DMS 273 treated with DMSO at 0.1 percent for 48 hours (cell line): Measurements from ENCODE around the gene BIRC5.

Source experiments
- DNase-seq: peaks from one replicate; lab custom pipeline; 2025; lab: John Stamatoyannopoulos, UW

Gene BIRC5

DNA sequence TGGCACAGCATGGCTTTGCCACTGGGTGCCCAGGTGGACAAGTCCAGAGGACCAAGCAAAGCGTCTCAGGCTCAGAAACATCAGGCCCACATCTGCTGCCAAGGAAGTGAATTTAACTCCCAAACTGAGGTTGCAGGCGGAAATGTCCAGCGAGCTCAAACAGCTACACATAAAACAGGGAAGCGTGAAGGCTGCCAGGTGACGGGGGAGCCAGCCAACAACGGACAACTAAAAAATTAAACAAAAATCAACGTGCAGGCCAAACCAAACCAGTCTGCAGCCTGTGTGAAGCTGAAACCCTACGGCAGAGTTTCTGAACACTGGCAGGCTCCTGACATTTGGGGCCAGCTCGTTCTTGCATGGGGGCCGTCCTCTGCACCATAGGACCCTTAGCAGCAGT is 29.7 kb upstream of the BIRC5 start:
- DNase-seq = no peak

DNA sequence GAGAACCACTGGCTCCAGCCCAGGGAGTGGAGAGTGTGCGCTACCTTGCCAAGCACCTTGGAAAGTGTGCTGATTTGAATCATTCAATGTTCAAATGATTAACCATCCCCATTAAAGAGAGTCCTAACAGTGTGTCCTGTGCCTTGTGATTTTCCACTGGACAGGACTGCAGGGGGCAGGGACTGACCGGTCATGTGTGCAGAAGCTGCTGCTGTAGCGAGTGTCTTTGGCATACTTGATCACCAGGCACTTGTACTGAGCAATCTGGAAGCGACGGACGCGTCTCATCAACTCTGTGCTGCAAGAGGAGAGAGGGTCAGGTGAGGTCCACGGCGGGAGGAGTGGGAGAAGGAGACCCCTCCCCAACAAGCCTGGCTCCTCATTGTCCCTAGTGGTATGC is 29.2 kb upstream of the BIRC5 start:
- DNase-seq = no peak

DNA sequence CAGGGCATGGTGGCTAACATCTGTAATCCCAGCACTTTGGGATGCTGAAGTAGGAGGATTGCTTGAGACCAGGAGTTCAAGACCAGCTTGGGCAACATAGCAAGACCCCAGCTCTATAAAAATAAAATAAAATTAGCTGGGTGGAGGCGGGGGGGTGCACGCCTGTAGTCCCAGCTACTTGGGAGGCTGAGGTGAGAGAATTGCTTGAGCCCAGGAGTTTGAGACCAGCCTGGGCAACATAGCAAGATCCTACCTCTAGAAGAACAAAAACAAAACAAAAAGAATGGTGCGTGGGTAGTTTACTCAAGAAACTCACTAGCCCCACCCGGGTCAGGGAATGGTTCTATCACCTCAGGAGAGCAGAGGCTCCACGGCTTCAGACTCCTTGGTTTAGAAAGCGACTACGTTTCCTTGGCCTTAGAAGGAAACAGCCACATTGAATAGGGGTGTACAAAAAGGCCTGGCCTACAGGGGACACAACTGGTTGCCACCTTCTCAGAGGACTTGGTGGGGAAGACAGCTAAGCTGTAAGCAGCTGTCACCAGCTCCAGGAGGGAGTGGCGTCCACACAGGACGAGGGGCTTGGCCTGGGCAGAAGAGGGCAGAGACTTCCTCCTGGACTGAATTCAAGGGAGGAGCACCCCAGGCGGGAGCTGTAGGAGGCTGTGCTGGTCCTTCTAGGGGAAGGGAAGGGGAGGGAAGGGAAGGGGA is 27.9 kb upstream of the BIRC5 start:
- no peak for DNase-seq

DNA sequence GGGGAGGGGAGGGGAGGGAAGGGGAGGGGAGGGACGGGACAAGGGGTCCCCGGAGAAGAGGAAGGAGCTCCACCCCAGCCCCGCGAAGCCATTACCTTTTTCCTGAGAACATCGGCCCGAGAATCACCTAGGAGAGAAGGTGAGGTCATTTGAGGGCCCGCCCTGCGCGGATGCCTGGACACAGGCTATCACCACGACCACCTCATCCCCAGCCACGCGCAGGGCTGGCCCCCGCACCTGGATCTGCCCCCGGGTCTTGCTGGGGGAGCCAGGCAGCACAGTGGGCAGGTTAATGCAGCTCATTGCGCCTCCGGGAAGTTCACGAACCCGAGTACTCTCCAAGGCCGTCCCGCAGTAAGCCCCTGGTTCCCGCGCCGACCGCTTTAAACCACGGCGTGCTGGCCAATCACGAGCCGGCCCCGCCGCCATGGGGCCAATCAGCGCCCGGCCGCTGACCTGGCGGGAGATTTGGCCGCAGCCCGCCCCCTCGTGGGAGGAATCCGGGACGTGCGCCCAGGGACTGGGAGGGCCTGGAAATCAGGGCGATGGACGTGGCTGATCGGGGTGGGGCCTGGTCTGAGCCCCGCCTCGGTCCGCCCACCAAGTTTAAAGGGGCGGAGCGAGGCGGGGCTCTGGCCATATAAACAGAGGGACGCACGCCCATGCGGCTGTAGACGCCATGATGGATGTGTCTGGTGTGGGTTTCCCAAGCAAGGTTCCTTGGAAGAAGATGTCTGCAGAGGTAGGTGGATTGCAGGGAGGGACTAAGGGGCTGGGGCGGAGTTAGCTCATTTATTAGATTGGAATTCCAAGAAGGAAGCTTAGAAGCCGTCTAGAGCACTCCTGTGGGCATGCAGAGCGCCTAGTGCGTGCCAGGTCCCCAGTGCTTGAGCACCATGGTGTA is 27.1 kb upstream of the BIRC5 start, which contains the start of the genes AFMID and TK1:
TSS of gene AFMID (plus strand) at position 671 of the 904 bp plus-strand sequence. CDS start at position 680, 9 bp downstream.
TSS of gene TK1 (minus strand) at position 361 of the 904 bp plus-strand sequence. CDS start at position 303, 58 bp downstream.
- peak; percentile 95 for DNase-seq

DNA sequence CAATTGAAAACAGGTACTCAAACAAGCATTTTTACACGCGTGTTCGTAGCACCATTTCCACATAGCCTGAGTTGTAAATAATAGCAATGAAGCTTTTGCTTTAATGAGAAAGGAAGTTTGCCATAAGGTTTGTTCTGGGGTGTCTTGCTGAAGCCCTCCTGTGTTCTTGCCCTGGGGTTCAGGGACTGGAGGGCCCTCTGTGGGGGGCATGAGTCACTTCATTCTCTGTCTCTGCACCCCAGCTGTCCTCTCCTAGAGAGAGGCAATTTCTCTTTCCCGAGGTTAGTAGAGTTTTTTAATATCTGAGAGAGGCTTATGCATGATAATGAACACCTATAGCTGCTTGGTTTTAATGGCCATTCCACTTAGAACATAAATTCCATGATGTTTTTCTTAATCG is 17.3 kb upstream of the BIRC5 start:
- DNase-seq = no peak

DNA sequence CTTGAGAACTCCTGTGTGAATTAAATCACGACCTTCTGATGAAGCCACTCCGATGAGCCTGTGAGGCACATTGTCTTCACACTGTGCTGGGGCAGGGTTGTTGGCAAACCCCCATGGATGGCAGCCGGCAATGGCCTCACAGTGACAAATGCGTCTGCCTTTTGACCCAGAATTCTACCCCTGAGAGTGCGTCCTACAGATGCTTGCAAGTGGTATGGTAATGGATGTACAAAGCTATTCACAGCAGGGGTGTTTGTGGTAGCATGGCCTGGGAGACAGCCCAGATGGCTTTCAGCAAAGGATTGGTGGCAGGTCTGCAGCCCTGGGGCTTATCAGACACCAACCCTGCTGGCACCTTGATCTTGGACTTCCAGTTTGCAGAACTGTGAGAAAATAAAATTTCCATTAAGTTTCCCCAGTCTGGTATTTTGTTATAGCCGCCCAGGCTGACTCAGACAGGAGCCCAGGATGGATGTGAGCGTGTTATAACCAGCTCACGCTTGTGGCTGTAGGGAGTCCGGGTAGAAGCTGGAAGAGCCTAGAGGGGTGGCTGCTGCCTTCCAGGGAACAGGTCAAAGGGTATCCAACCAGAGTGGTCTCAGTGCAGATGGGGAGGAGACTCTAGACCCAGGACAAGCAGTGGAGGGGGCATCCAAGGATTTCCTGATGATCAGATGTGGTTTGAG is 16.8 kb upstream of the BIRC5 start:
- peak; percentile 48 for DNase-seq

DNA sequence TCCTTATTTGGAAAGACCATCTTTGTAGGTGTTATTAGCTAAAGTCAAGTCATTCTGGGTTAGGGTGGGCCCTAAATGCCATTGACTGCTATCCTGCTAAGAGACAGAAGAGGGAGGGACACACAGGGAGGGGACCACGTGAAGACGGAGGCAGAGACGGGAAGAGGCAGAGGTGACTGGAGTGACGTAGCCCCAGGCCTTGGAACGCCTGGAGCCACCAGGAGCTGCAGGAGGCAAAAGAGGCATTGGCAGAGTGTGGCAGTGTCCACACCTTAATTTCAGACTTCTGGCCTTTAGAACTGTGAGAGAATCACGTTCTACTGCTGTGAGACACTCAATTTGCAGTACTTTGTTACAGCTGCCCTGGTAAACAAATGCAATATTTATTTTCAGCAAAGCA is 13.6 kb upstream of the BIRC5 start:
- no peak for DNase-seq

DNA sequence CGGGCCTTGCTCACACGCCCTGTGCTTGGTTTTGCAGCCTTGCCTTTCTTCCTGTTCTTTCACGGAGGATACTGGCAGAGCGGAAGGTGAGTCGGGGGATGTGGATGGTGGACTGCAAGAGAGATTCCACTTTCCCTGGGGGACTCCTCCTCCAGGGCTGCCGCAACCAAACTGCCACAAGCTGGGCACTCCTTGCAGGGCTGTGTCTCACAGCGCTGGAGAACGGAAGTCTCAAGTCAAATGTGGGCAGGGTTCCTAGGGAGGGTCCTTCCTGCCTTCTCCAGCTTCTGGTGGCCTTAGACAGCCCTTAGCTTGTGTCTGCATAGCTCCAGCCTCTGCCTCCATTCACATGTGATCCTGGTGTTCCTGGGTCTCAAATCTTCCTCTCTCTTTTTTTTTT is 11.4 kb upstream of the BIRC5 start:
- DNase-seq = no peak

DNA sequence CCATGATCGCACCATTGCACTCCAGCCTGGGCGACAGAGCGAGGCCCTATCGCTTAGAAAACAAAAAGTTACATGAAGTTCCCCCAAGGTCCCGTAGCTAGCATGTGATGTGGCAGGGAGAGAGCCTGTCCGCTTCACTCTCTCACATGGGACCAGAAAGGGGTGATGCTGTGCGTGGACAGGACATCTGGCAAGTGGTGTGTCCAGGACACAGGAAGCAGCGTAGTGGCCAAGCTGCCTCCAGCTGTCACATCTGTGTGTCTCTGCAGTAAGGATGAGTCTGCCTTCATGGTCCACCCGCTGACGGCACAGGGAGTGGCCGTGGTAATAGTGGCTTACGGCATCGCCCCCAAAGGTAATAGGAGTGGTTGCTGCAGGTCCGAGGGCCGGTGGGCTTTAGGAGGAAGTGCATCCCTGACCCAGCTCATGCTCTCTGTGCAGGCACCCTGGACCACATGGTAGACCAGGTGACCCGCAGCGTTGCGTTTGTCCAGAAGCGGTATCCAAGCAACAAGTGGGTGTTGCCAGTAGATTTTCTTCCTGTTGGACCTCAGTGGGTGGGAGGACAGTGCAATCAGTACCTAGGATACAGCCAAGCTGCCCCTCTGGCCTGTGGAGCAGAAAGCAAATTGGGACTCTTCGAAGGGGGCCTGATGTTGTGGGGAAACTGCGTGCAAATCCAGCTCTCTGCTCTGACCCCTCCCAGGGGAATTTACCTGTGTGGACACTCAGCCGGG is 9.5 kb upstream of the BIRC5 start:
- DNase-seq = no peak

DNA sequence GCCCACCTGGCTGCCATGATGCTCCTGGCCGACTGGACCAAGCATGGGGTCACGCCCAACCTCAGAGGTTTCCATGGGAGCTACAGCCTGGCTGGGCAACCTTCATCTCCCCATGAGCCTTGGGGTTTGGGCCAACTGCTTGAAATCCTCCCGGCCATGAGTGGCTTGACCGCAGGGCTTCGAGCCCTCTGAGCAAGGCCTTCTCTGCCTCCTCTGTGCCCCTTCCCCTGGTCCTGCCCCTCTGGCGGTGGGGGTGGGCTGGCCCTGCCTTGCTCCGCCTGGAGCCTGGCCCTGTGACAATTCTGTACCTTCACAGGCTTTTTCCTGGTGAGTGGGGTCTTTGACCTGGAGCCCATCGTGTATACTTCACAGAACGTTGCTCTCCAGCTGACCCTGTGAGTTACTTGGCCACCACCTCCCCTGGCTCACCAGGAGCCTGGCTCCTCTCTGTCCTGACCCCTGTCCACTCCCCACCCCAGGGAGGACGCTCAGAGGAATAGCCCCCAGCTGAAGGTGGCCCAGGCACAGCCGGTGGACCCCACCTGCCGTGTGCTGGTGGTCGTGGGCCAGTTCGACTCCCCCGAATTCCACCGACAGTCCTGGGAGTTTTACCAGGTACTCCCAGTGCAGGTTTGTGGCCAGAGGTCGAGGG is 8.8 kb upstream of the BIRC5 start:
- DNase-seq = no peak

DNA sequence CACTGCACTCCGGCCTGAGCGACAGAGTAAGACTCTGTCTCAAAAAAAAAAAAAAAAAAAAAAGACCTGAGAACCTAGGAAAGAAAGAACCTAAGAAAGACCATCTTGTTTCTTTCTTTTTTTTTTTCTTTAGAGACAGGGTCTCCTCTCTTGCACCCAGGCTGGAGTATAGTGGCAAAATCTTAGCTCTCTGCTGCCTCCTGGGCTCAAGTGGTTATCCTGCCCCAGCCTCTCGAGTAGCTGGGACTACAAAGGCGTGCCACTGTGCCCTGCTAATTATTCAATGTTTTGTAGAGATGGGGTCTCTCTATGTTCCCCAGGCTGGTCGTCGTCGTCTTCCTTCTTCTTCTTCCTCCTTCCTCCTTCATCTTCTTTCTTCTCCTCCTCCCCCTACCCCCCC is 7.8 kb upstream of the BIRC5 start:
- no peak for DNase-seq

DNA sequence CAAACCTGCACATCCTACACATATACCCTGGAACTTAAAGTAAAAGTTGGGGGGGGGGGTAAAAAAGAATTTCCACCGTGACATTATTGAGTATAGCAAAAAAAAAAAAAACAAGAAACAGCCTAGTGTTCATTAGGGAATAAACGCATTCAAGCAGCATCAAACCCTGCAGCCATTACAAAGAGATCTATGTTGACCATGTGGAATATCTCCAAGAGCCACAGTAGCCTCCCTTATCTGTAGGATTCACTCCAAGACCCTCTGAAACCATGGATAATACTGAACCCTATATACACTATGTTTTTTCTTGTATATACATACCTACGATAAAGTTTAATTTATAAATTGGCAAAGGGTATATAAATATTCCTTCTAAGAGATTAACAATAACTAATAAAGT is 5.6 kb upstream of the BIRC5 start:
- DNase-seq = no peak

DNA sequence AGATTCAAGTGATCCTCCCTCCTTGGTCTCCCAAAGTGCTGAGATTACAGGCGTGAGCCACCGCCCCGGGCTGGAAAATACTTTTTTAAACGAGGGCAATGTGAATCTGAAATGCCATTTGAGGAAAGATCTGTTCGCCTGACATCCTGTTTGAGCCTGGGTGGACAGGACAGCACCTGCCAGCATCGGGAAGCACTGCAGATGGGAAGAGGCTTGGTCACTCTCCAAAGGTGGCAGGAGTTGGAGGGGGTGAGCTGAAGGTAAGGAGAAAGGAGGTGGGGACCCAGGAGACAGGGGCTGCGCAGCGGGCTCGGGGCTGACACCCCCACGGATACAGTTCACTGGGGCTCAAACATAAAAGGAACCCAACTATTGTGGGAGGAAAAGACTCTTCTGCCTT is 3.9 kb upstream of the BIRC5 start:
- DNase-seq = no peak

DNA sequence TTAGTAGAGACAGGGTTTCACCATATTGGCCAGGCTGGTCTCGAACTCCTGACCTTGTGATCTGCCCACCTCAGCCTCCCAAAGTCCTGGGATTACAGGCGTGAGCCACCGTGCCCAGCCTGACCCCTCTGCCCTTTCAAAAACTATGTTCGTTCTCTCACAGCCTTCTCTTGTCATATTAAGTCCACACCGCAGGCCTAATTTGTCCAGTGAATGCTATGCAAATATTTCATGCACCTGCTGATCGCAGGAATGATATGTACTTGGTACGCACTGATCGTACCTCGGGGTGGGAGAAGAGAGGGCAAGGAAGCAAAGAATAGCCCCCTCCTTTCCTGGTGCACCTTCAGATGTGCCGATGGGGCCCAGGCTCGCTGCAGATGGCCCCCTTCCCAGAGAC is 3.0 kb upstream of the BIRC5 start:
- DNase-seq = no peak

DNA sequence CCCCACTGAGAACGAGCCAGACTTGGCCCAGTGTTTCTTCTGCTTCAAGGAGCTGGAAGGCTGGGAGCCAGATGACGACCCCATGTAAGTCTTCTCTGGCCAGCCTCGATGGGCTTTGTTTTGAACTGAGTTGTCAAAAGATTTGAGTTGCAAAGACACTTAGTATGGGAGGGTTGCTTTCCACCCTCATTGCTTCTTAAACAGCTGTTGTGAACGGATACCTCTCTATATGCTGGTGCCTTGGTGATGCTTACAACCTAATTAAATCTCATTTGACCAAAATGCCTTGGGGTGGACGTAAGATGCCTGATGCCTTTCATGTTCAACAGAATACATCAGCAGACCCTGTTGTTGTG is 631 bp downstream of the BIRC5 start:
- DNase-seq = no peak

DNA sequence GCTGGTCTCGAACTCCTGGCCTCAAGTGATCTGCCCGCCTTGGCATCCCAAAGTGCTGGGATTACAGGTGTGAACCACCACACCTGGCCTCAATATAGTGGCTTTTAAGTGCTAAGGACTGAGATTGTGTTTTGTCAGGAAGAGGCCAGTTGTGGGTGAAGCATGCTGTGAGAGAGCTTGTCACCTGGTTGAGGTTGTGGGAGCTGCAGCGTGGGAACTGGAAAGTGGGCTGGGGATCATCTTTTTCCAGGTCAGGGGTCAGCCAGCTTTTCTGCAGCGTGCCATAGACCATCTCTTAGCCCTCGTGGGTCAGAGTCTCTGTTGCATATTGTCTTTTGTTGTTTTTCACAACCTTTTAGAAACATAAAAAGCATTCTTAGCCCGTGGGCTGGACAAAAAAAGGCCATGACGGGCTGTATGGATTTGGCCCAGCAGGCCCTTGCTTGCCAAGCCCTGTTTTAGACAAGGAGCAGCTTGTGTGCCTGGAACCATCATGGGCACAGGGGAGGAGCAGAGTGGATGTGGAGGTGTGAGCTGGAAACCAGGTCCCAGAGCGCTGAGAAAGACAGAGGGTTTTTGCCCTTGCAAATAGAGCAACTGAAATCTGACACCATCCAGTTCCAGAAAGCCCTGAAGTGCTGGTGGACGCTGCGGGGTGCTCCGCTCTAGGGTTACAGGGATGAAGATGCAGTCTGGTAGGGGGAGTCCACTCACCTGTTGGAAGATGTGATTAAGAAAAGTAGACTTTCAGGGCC is 5.5 kb downstream of the BIRC5 start:
- DNase-seq = no peak

DNA sequence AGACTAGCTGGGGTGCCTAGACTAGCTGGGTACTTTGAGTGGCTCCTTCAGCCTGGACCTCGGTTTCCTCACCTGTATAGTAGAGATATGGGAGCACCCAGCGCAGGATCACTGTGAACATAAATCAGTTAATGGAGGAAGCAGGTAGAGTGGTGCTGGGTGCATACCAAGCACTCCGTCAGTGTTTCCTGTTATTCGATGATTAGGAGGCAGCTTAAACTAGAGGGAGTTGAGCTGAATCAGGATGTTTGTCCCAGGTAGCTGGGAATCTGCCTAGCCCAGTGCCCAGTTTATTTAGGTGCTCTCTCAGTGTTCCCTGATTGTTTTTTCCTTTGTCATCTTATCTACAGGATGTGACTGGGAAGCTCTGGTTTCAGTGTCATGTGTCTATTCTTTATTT is 9.0 kb downstream of the BIRC5 start:
- no peak for DNase-seq

DNA sequence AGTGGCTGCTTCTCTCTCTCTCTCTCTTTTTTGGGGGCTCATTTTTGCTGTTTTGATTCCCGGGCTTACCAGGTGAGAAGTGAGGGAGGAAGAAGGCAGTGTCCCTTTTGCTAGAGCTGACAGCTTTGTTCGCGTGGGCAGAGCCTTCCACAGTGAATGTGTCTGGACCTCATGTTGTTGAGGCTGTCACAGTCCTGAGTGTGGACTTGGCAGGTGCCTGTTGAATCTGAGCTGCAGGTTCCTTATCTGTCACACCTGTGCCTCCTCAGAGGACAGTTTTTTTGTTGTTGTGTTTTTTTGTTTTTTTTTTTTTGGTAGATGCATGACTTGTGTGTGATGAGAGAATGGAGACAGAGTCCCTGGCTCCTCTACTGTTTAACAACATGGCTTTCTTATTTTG is 9.7 kb downstream of the BIRC5 start:
- DNase-seq = no peak

DNA sequence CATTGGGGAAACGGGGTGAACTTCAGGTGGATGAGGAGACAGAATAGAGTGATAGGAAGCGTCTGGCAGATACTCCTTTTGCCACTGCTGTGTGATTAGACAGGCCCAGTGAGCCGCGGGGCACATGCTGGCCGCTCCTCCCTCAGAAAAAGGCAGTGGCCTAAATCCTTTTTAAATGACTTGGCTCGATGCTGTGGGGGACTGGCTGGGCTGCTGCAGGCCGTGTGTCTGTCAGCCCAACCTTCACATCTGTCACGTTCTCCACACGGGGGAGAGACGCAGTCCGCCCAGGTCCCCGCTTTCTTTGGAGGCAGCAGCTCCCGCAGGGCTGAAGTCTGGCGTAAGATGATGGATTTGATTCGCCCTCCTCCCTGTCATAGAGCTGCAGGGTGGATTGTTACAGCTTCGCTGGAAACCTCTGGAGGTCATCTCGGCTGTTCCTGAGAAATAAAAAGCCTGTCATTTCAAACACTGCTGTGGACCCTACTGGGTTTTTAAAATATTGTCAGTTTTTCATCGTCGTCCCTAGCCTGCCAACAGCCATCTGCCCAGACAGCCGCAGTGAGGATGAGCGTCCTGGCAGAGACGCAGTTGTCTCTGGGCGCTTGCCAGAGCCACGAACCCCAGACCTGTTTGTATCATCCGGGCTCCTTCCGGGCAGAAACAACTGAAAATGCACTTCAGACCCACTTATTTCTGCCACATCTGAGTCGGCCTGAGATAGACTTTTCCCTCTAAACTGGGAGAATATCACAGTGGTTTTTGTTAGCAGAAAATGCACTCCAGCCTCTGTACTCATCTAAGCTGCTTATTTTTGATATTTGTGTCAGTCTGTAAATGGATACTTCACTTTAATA is 10.4 kb downstream of the BIRC5 start:
- peak; percentile 71 for DNase-seq
